CD4-positive, alpha-beta T cell treated with Interleukin-15 for 1 hour (primary cell): ENCODE measurements around the gene KRTAP3-3.

ENCODE experiments used
- DNase-seq: peaks from one replicate; pipeline ENCODE4 v3.0.0-alpha.2; 2020

The KRTAP3-3 gene

DNA sequence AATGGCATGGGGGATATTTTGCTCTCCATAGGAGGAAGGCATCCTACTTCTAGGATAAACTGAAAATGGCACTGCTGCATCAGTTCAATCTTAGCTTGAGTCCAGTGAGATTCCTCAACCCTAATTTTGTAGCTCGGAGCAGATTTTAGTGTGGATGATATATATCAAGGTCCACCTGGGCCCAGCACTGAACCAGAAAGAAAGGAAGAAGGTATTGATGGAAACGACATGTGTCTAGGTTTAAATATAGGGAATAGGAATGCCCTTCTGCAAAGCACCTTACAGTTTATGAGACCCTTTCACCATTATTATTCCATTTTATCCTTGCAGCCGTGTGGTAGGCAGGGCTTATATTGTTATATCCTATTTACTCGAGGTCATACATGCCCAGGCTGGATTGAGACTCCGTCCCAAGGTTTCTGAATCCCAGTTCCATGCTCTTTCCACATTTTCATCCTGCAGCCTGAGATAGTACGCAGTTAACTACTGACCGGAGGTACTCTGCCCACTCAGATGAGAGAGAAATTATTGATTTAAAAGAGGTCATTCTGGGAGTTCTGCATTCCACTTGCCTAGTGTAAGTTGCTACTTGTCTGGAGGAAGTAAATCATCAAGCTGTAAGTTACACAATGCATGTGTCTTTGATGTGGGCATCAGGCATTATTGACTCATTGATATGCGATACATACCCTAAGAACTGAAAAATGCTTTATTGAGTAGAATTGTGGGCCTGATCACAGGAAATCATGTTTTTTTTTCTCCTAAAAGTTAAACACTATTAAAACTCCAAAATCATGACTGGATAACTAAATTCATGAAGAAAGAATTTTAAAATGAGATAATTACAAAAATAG is 37.3 kb downstream of the KRTAP3-3 start:
- DNase-seq = no peak

DNA sequence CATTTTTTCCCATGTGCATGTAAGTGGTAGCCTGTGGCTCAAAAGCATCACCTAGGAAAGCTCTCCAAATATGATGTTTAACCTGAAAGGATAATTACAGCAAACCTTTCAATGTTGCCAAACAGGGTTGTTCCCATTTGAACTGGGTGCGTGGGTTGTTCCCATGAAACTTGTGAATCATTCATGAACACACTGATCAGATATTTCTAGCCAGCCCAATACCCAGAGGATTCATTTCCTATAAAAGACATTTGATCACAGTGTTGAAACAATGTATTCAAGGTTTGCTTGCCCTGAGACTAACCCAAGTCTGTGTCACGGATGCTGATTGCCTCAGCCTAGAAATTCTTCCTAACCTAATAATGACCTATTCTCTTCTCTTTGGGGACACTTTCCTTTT is 40.1 kb downstream of the KRTAP3-3 start:
- no peak for DNase-seq

DNA sequence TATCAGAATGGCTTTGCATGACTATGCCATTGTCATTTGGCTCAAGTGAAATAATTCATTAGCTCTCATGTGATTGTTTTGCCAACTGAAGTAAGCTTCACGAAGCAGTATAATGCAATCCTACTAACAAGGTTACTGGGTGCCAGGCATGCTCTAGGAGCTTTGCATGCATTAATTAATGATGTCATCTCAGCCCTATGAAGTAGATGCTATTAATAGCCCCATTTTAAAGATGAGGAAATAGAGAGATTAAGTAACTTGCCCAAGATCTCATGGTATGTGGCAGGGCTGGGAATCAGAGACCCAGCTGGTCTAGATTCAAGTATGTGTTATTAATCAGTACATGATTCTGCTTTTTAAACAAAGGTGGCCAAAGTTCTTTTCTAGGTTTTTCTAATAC is 41.3 kb downstream of the KRTAP3-3 start:
- DNase-seq = no peak

DNA sequence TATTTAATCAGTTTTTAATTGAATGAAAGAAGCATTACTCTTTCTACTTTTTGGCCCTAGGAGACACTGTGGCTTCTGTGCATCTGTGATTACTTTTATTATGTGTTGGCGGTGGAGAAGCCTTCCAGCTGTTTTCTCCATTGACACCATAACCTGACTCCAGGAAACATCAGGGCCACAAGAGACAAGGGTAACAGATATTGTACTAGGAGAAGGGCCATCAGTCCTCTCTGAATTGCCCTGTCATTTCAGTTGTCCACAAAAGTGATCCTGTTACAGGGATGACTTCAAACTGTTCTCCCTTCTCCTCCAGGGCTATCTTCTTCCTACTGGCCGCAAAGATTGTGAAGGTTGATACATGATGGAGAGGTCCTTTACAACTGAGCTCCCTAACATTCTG is 41.8 kb downstream of the KRTAP3-3 start:
- DNase-seq = no peak

DNA sequence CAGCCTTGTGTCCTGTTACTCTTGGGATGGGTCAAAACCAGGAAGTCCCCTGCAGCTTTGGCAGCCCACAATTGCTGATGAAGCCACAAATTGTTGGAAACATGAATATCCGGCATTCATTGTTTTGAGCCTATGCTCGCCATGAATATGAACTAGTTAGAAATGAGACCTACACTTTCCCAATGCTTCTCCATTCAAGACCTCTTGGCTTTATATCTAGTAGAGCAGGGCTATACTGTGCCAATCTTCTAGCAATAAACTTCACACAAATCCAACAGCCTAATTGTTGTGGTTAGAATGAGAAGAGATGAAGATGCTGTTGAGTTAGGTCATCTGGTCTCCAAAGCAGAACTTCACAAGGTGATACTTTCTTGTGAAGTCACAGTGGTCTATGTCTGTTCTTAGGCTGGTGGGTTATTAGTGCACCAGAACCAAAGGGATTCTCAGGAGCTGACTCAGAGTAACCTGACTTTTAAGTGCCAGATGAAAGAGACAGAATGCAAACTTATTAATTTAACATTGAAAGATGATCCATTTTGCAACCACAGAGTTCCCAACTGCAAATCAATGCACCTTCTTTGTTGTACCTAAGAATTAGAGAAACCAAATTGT is 42.8 kb downstream of the KRTAP3-3 start:
- no peak for DNase-seq

DNA sequence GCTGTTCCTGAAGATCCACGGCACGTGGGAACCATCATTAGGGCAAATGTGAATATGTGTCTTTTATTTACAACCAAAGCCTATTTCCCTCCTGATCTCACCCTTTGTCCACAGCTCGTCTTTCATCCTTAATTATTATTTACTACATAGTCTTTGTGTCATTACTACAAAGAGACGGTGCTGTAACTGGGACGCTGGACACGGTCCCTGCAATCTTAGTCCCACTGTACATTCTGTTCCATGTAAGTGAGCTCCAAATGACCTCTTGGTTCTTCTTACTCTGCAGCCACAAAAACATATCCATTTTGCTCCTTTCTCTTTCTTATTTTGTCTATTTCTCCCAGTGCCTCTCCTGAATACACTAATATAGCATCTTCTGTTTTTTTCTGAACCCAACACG is 43.8 kb downstream of the KRTAP3-3 start:
- no peak for DNase-seq

DNA sequence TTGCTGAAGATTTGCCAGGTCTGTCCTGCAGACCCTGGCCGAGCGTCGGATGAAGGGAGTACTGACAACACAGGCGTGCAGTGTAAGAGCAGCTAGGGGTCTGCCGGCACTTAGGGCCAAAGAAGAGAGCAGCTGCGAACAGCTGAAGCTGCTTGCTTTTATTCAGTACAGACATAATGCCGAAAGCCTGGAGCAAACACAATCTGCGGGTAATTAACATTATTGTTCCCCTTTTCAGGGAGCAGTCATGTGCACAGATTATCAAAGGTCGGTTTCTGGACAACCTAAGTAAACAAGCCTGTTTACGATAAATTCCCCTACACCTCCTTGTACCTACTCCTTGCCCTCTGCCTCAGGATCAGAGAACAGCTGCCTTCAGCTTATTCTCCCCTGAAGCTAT is 44.5 kb downstream of the KRTAP3-3 start:
- DNase-seq = no peak

DNA sequence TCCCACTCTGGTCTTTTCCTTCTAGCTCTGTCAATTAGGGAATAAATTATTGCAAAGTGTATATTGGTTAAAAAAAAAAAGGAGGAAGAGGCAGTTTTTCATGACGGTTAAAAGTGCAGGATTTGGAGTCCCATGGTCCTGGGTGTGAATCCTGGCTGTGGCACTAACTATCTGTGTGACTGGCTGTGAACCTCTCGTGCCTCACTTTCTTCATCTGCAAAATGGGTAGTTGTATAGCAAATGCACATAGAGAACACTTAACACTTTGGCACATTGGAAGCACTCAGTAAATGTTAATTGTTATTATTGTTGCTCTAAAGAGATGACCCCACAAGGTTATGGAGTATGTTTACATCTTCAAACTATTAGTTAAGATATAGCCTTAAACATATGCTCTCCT is 46.0 kb downstream of the KRTAP3-3 start:
- no peak for DNase-seq

DNA sequence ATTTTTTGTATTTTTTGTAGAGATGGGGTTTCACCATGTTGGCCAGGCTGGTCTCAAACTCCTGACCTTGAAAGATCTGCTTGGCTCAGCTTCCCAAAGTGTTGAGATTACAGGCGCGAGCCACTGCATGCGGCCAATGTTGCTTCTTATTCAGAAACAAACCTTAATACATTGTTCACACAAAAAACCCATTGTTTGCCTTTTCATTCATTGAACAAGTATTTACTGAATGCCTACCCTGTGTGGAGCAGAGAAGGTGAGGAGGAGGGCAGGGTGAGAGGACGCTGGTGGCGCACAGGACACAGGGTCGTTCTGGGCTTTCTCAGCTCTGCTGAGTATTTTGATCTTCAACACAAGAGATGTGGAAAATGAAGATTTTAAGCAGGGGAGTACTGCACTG is 48.5 kb downstream of the KRTAP3-3 start:
- no peak for DNase-seq

DNA sequence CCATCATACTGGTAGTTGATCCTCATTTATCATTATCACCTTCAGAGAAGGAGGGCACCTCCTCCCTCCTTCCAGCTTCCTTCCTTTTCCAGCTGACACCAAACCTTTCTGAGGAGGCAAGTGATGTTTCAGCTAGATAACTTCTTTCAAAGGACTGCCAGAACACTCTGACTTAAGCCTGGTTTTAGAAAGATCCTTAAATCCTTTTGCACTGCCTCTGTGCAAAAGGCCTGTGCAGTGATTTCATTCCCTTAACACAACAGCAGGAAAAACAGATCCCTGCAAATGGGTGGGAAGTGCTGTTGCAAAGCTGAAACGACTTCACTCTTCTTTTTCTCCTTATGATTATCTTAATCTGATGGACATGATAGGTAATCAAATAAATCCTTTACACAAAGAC is 49.4 kb downstream of the KRTAP3-3 start:
- DNase-seq = no peak
